GM12878 (cell line): Measurements from ENCODE around the gene ANKS4B. TPM values are rescaled to one million over a fixed set of nuclear protein-coding genes. Genes with fewer than 3 reads are reported as not detected.

Experiments used
- ATAC-seq: fragments of 200-7000 bp; cut with Tn5 transposase; 3 replicates; pipeline ENCODE4 v1.9.1; 2020; ENCODE audit warnings: mild to moderate bottlenecking, moderate library complexity
- BruUV-seq: library from RNA; stranded (reverse); fragments of 400-500 nt; replicated peaks from 2 replicates; lab custom pipeline; 2021; lab: Mats Ljungman, UMichigan
- CTCF ChIA-PET: fragments of 300-600 bp; sonication (Branson Sonifier 250); formaldehyde crosslinking; extraction: SDS; loops from one replicate; lab custom pipeline; 2021; ENCODE audit warnings: inconsistent platforms; lab: Yijun Ruan, JAX
- POLR2A ChIA-PET: fragments of 350-600 bp; formaldehyde crosslinking; extraction: SDS; loops from one replicate; lab custom pipeline; 2021; ENCODE audit warnings: inconsistent platforms; lab: Charles Lee
- RAD21 ChIA-PET: fragments of 300-600 bp; sonication (Branson Sonifier 250); formaldehyde crosslinking; loops from one replicate; lab custom pipeline; 2023; ENCODE audit warnings: antibody characterized with exemption; ENCODE audit not compliant: unreplicated experiment; lab: Charles Lee
- SMC1A ChIA-PET: fragments of 300-600 bp; sonication (Branson Sonifier 250); formaldehyde crosslinking; loops from one replicate; lab custom pipeline; 2023; ENCODE audit not compliant: unreplicated experiment, uncharacterized antibody; lab: Charles Lee
- DNase-seq: peaks from one replicate; pipeline ENCODE4 v3.0.0-alpha.2; 2011; ENCODE audit warnings: low read depth, low spot score
- FAIRE-seq: peaks from 3 replicates; lab custom pipeline; 2011; peaks lifted over from hg19 to GRCh38; lab: Jason Lieb, UNC
- H2AFZ ChIP-seq: 2 replicates; pipeline ENCODE4 v1.6.0; 2011; ENCODE audit warnings: low read depth, low read length, control low read depth; ENCODE audit not compliant: control insufficient read depth
- H3K27ac ChIP-seq: 2 replicates; pipeline ENCODE4 v1.5.1; 2011; ENCODE audit warnings: control low read depth; ENCODE audit not compliant: control insufficient read depth, insufficient read depth
- H3K27me3 ChIP-seq, 2 experiments: replicated peaks in 1 of 2; 2 replicates each; pipeline versions ENCODE4 v1.6.0 to v1.6.1; 2011; ENCODE audit warnings: low read length in 1 of 2; ENCODE audit not compliant: control insufficient read depth in 2 of 2, insufficient read depth in 2 of 2
- H3K36me3 ChIP-seq, 2 experiments: 2 replicates each; pipeline ENCODE4 v1.5.1; 2011; ENCODE audit warnings: low read length in 1 of 2; ENCODE audit not compliant: control insufficient read depth in 2 of 2, insufficient read depth in 2 of 2
- H3K4me1 ChIP-seq: 2 replicates; pipeline ENCODE4 v1.6.1; 2011; ENCODE audit warnings: mild to moderate bottlenecking, low read length, moderate library complexity, mixed read lengths; ENCODE audit not compliant: control insufficient read depth, insufficient read depth
- H3K4me2 ChIP-seq: 2 replicates; pipeline ENCODE4 v1.6.0; 2011; ENCODE audit warnings: control low read depth; ENCODE audit not compliant: control insufficient read depth, insufficient read depth
- H3K4me3 ChIP-seq: fragments of 200-600 bp; sonication (generic); 2 replicates; pipeline ENCODE4 v1.5.1; 2016
- H3K79me2 ChIP-seq: 2 replicates; pipeline ENCODE4 v1.6.0; 2011; ENCODE audit warnings: low read length; ENCODE audit not compliant: control insufficient read depth, insufficient read depth
- H3K9ac ChIP-seq: 2 replicates; pipeline ENCODE4 v1.8.0; 2011; ENCODE audit warnings: low read length, control low read depth, mixed read lengths; ENCODE audit not compliant: control insufficient read depth, insufficient read depth
- H3K9me3 ChIP-seq: replicated peaks from 3 replicates; pipeline ENCODE4 v1.5.1; 2011; ENCODE audit warnings: mild to moderate bottlenecking, low read length; ENCODE audit not compliant: control insufficient read depth, insufficient read depth
- H4K20me1 ChIP-seq: 2 replicates; pipeline ENCODE4 v1.6.0; 2011; ENCODE audit not compliant: control insufficient read depth, insufficient read depth
- CBX5 ChIP-seq: sonication (generic); IDR thresholded peaks from 2 replicates; pipeline ENCODE4 v1.6.1; 2016; ENCODE audit warnings: low read depth, moderate library complexity, mild to moderate bottlenecking, inconsistent platforms
- E2F4 ChIP-seq: IDR thresholded peaks from 2 replicates; pipeline ENCODE4 v1.6.1; 2012; ENCODE audit warnings: low read depth, low read length, improper control_type of control experiment
- EZH2 ChIP-seq: IDR thresholded peaks from 2 replicates; pipeline ENCODE4 v1.6.1; 2012; ENCODE audit warnings: low read depth, mild to moderate bottlenecking, control low read depth, inconsistent platforms, low read length, borderline replicate concordance; ENCODE audit not compliant: control insufficient read depth
- HDGF ChIP-seq: fragments of 450-650 bp; IDR thresholded peaks from 2 replicates; pipeline ENCODE4 v1.6.1; 2016; ENCODE audit warnings: antibody characterized with exemption
- KAT2A ChIP-seq: conservative IDR thresholded peaks from 2 replicates; pipeline ENCODE4 v1.6.1; 2011; ENCODE audit warnings: low read depth, low read length; ENCODE audit not compliant: control insufficient read depth
- LARP7 ChIP-seq: fragments of 450-650 bp; IDR thresholded peaks from 2 replicates; pipeline ENCODE4 v1.6.1; 2017; ENCODE audit warnings: mild to moderate bottlenecking
- NFIC ChIP-seq: IDR thresholded peaks from 2 replicates; pipeline ENCODE4 v1.6.1; 2012; ENCODE audit warnings: low read depth, mild to moderate bottlenecking, inconsistent platforms, low read length, moderate library complexity
- NFXL1 ChIP-seq: fragments of 450-650 bp; IDR thresholded peaks from 2 replicates; pipeline ENCODE4 v1.6.1; 2017; ENCODE audit warnings: antibody characterized with exemption, mild to moderate bottlenecking, borderline replicate concordance
- NFYA ChIP-seq: IDR thresholded peaks from 2 replicates; pipeline ENCODE4 v1.6.1; 2011; ENCODE audit warnings: low read depth, mild to moderate bottlenecking, low read length, improper control_type of control experiment, borderline replicate concordance
- SMARCA5 ChIP-seq: fragments of 450-650 bp; IDR thresholded peaks from 2 replicates; pipeline ENCODE4 v1.6.1; 2017; ENCODE audit warnings: mild to moderate bottlenecking
- SPI1 ChIP-seq: IDR thresholded peaks from 2 replicates; pipeline ENCODE4 v1.6.1; 2011; ENCODE audit warnings: low read depth, mild to moderate bottlenecking, low read length, moderate library complexity, borderline replicate concordance; ENCODE audit not compliant: insufficient read depth
- SREBF1 ChIP-seq: IDR thresholded peaks from 2 replicates; pipeline ENCODE4 v1.6.1; 2012; ENCODE audit warnings: mild to moderate bottlenecking, low read length
- SUPT20H ChIP-seq: IDR thresholded peaks from 2 replicates; pipeline ENCODE4 v1.6.1; 2011; ENCODE audit warnings: low read depth, mild to moderate bottlenecking, low read length, moderate library complexity, borderline replicate concordance; ENCODE audit not compliant: control insufficient read depth
- TBL1XR1 ChIP-seq: IDR thresholded peaks from 2 replicates; pipeline ENCODE4 v1.6.1; 2012; ENCODE audit warnings: low read depth, low read length, improper control_type of control experiment
- WRNIP1 ChIP-seq: IDR thresholded peaks from 2 replicates; pipeline ENCODE4 v1.6.1; 2011; ENCODE audit warnings: low read depth, low read length, improper control_type of control experiment, borderline replicate concordance
- WGBS: methylation state at CpG from one replicate; pipeline ENCODE4 v1.1.6; 2016; ENCODE audit warnings: low lambda C conversion rate; ENCODE audit not compliant: insufficient replicate concordance, insufficient coverage; ENCODE audit errors: missing lambda C conversion rate; 5-methylcytosine and 5-hydroxymethylcytosine counted together
- in situ Hi-C: fragments of 300-500 bp; cut with MboI; formaldehyde crosslinking; loops from 9 replicates; pipeline ENCODE4 v1.14.3; 2018; ENCODE audit warnings: mixed read lengths
- intact Hi-C: fragments of 100-400 bp; cut with micrococcal nuclease; formaldehyde crosslinking; loops from one replicate; pipeline ENCODE4 v1.14.2; 2022; ENCODE audit not compliant: unreplicated experiment
- polyA plus RNA-seq, 11 experiments: library from polyadenylated mRNA; depleted of rRNA in 4 of 11; unstranded in 6 of 11; stranded (reverse) in 5 of 11; fragments of >200 nt; fragmentation: Nextera tagmentation in 4 of 11; fragmentation: Illumina TruSeq in 1 of 11; extraction: Ambion mirVana in 4 of 11; extraction: Trizol in 1 of 11; gene quantifications; 1 replicate in 1 of 11; 2 replicates in 10 of 11; pipeline versions ENCODE4 v1.2.1 to v1.2.3, GENCODE V29; 2011 to 2016; ENCODE audit warnings: inconsistent platforms in 2 of 11, missing spikeins in 2 of 11, low read depth in 1 of 11
- total RNA-seq, 4 experiments: library from RNA; depleted of rRNA in 3 of 4; stranded (reverse); fragments of >200 nt in 3 of 4; fragmentation: Illumina TruSeq in 1 of 4; extraction: Trizol in 1 of 4; gene quantifications; 2 replicates each; pipeline versions ENCODE4 v1.2.1 to v1.2.3, GENCODE V29; 2013 to 2021

Gene ANKS4B
- total and polyA plus RNA-seq, 10 of the 15 experiments (the other 5 are each of a cell fraction or from before 2014, with no cell fraction given) = 0.01 to 0.11 (median 0.05) TPM; not detected in 6

GRCh38 chr16:21224800-21225199 lies 8.7 kb upstream of the ANKS4B start:
- intact Hi-C loops = no loop called here
- RAD21 ChIA-PET = no interaction called here
- no TSS peak for BruUV-seq

More at GRCh38 chr16:21224800-21225199, 8.7 kb upstream of the ANKS4B start:
- H3K36me3 ChIP-seq = no peaks in the 10 kb centered on the region
- in situ Hi-C loops = no loop called here
- TF ChIP-seq SPI1 = no peak
- TF ChIP-seq TBL1XR1 = no peak
- no peak for TF ChIP-seq SUPT20H
- no peak for TF ChIP-seq KAT2A
- TF ChIP-seq SMARCA5 = no peak
- no peak for TF ChIP-seq E2F4
- no peak for TF ChIP-seq HDGF
- TF ChIP-seq SREBF1 = no peak
- TF ChIP-seq NFYA = no peak
- TF ChIP-seq NFIC = no peak
- TF ChIP-seq NFXL1 = no peak
- TF ChIP-seq WRNIP1 = no peak
- no peak for TF ChIP-seq LARP7
- TF ChIP-seq EZH2 = no peak
- TF ChIP-seq CBX5 = no peak
- no peaks in the 10 kb centered on the region for H3K79me2 ChIP-seq
- DNase-seq = no peak
- H2AFZ ChIP-seq = no peak overlapping the region
- ATAC-seq = no peak
- no peaks in the 10 kb centered on the region; the same call in 2 of the 3 replicates for H3K9me3 ChIP-seq
- SMC1A ChIA-PET = interaction anchor here (1.2 kb wide), 1 partner anchor 49 kb away, joined by 3 read pairs; no protein-coding TSS in a partner anchor
- FAIRE-seq = no peak
- no peaks in the 10 kb centered on the region for H3K4me1 ChIP-seq
- POLR2A ChIA-PET = no interaction called here
- H3K4me3 ChIP-seq = no peak overlapping the region
- CTCF ChIA-PET = no interaction called here
- no peak overlapping the region for H3K4me2 ChIP-seq
- H4K20me1 ChIP-seq = no peaks in the 10 kb centered on the region
- H3K27ac ChIP-seq = no peak overlapping the region
- H3K27me3 ChIP-seq = no peaks in the 10 kb centered on the region; a peak in 2 of 4 replicates
- WGBS = 4% methylated on average over 2 of the region's 2 CpGs
- no peak overlapping the region for H3K9ac ChIP-seq
